ENCODE results near the gene OR56B1.
A peak's percentile ranks its signal among the peaks of the same experiment; 100 is the strongest.

Gene OR56B1

GRCh38 chr11:5736396-5736795 lies at the start of gene OR56B1:
OR56B1 (plus strand) TSS chr11:5736448; CDS start chr11:5736517, 69 bp downstream.
- H3K4me1 ChIP-seq (ENCODE audit: low read length), result no peaks in the 10 kb centered on the region
- no peaks in the 10 kb centered on the region for H3F3A ChIP-seq (ENCODE audit: insufficient read depth, low read length)
- H3K9me2 ChIP-seq (replicated peaks; ENCODE audit: insufficient read depth, low read length), result no peaks in the 10 kb centered on the region
- no peak within 1 kb of the TSS for H3K4me3 ChIP-seq (ENCODE audit: low read length)
- H3K27me3 ChIP-seq (replicated peaks; ENCODE audit: insufficient read depth, low read length), result no peaks in the 10 kb centered on the region
- TF ChIP-seq EZH2phosphoT487 (IDR thresholded peaks at IDR 0.05; ENCODE audit: low read length) (no peak), CTCF (IDR thresholded peaks at IDR 0.05; ENCODE audit: low read length) (no peak), EZH2 (optimal IDR thresholded peaks at IDR 0.05; ENCODE audit: low read depth, low read length) (no peak)
- no peaks in the 10 kb centered on the region for H3K36me3 ChIP-seq (replicated peaks; ENCODE audit: insufficient read depth, low read length)
- H2AFZ ChIP-seq (ENCODE audit: low read length), result no peak within 1 kb of the TSS
- no peak within 1 kb of the TSS for H3K4me2 ChIP-seq (ENCODE audit: low read depth, low read length)
- DNase-seq, result no peak
- H3K9me3 ChIP-seq (replicated peaks; ENCODE audit: insufficient read depth, low read length), result no peaks in the 10 kb centered on the region
- no peak within 1 kb of the TSS for H3K9ac ChIP-seq (ENCODE audit: low read length)
- no peak within 1 kb of the TSS for H3K27ac ChIP-seq (ENCODE audit: low read length)
- H3K79me2 ChIP-seq (ENCODE audit: low read length), result no peaks in the 10 kb centered on the region
- H4K20me1 ChIP-seq (ENCODE audit: insufficient read depth, low read length), result no peaks in the 10 kb centered on the region

- H2AFZ ChIP-seq (ENCODE audit: low read length), result no peak overlapping the region
- H3K4me2 ChIP-seq (ENCODE audit: low read depth, low read length), result no peak overlapping the region
- H3K27ac ChIP-seq (ENCODE audit: low read length), result no peak overlapping the region
These were observed 47.8 kb upstream of the OR56B1 start for GRCh38 chr11:5688482-5688881.

GRCh38 chr11:5689551-5689983 lies 46.7 kb upstream of the OR56B1 start, which contains the start of gene TRIM22:
TRIM22 (plus strand) TSS chr11:5689790; CDS start chr11:5696233, 6,443 bp downstream.
- Histone ChIP-seq H3K4me1 (ENCODE audit: low read length) (0 out of 2 replicates have a peak, but pooled peaks cover 4% of the 10 kb centered on the region), H3F3A (ENCODE audit: insufficient read depth, low read length) (peaks cover 13% of the 10 kb centered on the region), H3K36me3 (replicated peaks; ENCODE audit: insufficient read depth, low read length) (no peaks in the 10 kb centered on the region), H3K27me3 (replicated peaks; ENCODE audit: insufficient read depth, low read length) (peaks cover 43% of the 10 kb centered on the region), H4K20me1 (ENCODE audit: insufficient read depth, low read length) (no peaks in the 10 kb centered on the region), H3K27ac (ENCODE audit: low read length) (no peak within 1 kb of the TSS), H3K4me2 (ENCODE audit: low read depth, low read length) (no peak within 1 kb of the TSS), H3K9me3 (replicated peaks; ENCODE audit: insufficient read depth, low read length) (no peaks in the 10 kb centered on the region), H3K9ac (ENCODE audit: low read length) (no peak within 1 kb of the TSS), H3K4me3 (ENCODE audit: low read length) (no peak within 1 kb of the TSS), H3K9me2 (replicated peaks; ENCODE audit: insufficient read depth, low read length) (no peaks in the 10 kb centered on the region), H3K79me2 (ENCODE audit: low read length) (no peaks in the 10 kb centered on the region), H2AFZ (ENCODE audit: low read length) (no peak within 1 kb of the TSS)
- peak; percentile 74 for DNase-seq
- TF ChIP-seq CTCF (IDR thresholded peaks at IDR 0.05; ENCODE audit: low read length), result no peak
- no peak for TF ChIP-seq EZH2phosphoT487 (IDR thresholded peaks at IDR 0.05; ENCODE audit: low read length)
- no peak for TF ChIP-seq EZH2 (optimal IDR thresholded peaks at IDR 0.05; ENCODE audit: low read depth, low read length)

More at GRCh38 chr11:5688482-5688881, 47.8 kb upstream of the OR56B1 start:
- H3K27me3 ChIP-seq (replicated peaks; ENCODE audit: insufficient read depth, low read length), result peaks cover 39% of the 10 kb centered on the region
- H4K20me1 ChIP-seq (ENCODE audit: insufficient read depth, low read length), result no peaks in the 10 kb centered on the region
- H3K36me3 ChIP-seq (replicated peaks; ENCODE audit: insufficient read depth, low read length), result no peaks in the 10 kb centered on the region
- TF ChIP-seq CTCF (IDR thresholded peaks at IDR 0.05; ENCODE audit: low read length), result no peak
- TF ChIP-seq EZH2 (optimal IDR thresholded peaks at IDR 0.05; ENCODE audit: low read depth, low read length), result no peak
- TF ChIP-seq EZH2phosphoT487 (IDR thresholded peaks at IDR 0.05; ENCODE audit: low read length), result no peak
- no peak overlapping the region for H3K4me3 ChIP-seq (ENCODE audit: low read length)
- 0 out of 2 replicates have a peak, but pooled peaks cover 4% of the 10 kb centered on the region for H3K4me1 ChIP-seq (ENCODE audit: low read length)
- no peaks in the 10 kb centered on the region for H3K9me3 ChIP-seq (replicated peaks; ENCODE audit: insufficient read depth, low read length)
- peaks cover 17% of the 10 kb centered on the region for H3F3A ChIP-seq (ENCODE audit: insufficient read depth, low read length)
- no peaks in the 10 kb centered on the region for H3K79me2 ChIP-seq (ENCODE audit: low read length)
- H3K9ac ChIP-seq (ENCODE audit: low read length), result no peak overlapping the region
- no peak for DNase-seq
- no peaks in the 10 kb centered on the region for H3K9me2 ChIP-seq (replicated peaks; ENCODE audit: insufficient read depth, low read length)

All from MM.1S (cell line).